NK-92 (cell line): ENCODE measurements around the gene ARL13B.
"Not testable (repeated sequence)": the region's sequence is repeated elsewhere in the genome, so short reads cannot be mapped to it uniquely, and the experiment has no call there.

Source experiments
- DNase-seq: peaks from one replicate; lab custom pipeline; 2025; ENCODE audit not compliant: unreplicated experiment; lab: John Stamatoyannopoulos, UW

ARL13B gene

DNA sequence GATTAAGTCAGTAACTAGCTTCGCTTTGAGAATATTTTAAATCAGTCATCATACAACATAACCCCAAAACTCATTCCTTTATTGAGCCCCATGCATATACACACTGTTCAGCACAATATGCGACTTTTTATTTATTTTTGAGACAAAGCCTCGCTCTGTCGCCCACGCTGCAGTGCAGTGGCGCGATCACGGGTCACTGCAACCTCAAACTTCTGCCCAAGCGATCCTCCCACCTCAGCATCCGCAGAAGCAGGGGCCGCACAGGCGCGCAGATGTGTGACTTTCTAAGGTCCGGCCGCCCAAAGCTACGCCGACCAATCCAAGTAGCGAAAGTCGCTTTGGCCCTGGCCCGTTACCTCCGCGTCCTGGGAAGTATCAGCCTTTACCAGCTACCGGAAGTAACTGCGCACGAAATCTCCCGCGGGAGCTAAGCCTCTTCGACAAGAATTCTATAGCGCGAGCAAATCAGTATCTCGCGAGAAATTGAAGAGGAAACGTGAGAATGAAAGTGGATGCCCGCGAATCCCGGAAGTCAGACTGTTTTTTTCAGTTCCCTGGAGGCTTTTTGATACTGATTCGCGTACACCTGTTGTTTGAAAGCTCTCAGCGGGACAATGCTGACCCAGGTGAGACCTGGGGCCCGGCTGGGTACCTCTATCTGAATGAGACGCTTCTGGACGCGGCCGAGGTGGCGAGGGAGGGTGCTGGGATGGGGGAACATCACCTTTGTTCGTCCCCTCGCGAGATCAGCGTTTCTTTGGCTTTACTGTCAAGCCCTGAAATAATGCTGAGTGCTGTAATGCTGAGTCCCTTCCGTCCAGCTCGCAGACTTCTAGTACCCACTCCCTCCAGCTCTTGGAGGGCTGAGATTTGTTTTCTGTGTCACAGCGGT, 82.8 kb downstream of the ARL13B start, which contains the start of the genes DHFR2 and NSUN3:
TSS of gene DHFR2 (minus strand) at position 404 of the 892 bp plus-strand sequence. CDS start 1,405 bp downstream, outside the sequence.
TSS of gene NSUN3 (plus strand) at position 549 of the 892 bp plus-strand sequence. CDS start at position 615, 66 bp downstream.
- peak; percentile 34 for DNase-seq

DNA sequence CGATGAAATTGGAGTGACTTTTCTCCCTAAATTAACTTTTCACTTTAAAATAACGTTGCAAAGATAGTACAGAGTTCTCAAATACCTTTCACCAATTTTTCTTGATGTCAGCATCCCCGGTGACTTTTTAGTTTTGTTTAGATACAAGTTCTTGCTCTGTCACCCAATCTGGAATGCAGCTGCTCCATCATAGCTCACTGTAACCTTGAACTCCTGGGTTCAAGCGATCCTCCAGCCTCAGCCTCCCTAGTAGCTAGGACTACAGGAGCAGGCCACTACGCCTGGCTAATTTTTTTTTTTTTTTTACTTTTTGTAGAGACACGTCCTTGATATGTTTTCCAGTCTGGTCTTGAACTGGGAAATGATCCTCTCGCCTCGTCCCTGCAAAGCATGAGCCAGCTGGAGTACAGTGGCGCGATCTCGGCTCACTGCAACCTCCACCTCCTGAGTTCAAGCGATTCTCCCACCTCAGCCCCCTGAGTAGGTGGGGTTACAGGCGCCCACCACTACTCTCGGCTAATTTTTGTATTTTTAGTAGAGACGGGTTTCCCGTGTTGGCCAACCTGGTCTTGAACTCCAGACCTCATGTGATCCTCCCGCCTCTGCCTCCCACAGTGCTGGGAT, 83.7 kb downstream of the ARL13B start:
- DNase-seq: no peak

GRCh38 chr3:94064243-94064860, 84.4 kb downstream of the ARL13B start:
- DNase-seq: no peak

GRCh38 chr3:94065122-94065521, 85.2 kb downstream of the ARL13B start:
- DNase-seq: no peak

- no peak for DNase-seq
Measured at GRCh38 chr3:94065819-94066480, 86.0 kb downstream of the ARL13B start.

- DNase-seq: no peak
Measured at GRCh38 chr3:94066506-94067500, 86.8 kb downstream of the ARL13B start.

DNA sequence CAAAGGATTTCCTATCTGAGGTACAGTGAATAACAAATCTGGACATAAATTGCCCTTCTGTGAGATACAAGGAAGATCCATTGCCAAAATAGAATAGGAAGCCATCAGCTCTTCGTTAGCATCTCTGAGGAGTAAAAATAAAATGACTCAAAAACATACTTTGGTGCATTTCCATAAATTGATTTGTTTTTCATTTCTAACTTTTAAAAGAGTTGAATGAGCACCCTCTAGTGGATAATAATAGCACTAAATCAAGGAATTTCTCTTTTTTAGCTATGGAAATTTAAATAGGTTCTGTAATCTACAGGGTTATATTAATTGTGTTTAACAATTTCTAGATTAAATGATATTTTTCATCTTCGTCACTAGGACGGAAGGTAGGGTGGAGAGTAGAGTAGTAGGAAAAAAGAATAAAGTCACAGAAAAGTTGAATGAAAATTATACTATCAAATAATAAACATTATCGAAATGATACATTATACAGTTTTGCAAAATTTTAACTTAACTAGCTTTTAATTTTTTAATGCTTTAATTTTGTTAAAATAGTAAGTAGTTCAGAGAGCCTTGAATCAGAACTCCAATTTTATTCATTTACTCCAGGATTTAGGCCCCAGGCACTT, 89.3 kb downstream of the ARL13B start:
- no peak for DNase-seq

GRCh38 chr3:94070341-94070911, 90.5 kb downstream of the ARL13B start:
- no peak for DNase-seq

DNA sequence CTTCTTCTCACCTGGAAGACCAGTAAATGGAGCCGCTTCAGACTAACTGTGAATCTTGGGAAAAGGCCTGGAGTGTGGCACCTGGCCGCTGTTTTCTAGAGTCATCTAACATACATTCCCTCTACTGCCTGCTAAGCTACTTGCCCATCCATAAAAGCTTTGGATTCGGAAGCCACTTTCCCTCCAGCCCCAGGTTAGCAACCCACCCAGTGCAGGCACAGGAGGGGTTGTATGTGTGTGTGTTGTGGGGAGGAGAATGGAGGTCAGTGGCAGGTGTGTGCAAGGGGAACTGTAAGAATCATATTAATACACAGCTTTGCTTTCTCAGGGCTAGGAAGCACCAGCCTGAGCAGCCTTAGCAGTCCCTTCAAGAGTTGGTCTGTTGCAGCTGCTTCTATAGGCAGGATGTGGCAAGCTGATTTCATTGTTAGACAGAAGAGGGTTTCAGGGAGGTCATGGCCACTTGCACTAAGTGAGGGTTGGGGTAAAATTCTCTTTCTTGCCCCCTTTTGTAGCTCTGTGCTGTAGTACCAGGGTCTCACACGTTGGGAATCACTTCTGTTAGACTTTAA, 91.8 kb downstream of the ARL13B start:
- no peak for DNase-seq

- DNase-seq: no peak
Measured at GRCh38 chr3:94076055-94076454, 96.1 kb downstream of the ARL13B start.

GRCh38 chr3:94080552-94080951, 100.6 kb downstream of the ARL13B start:
- not testable (repeated sequence) for DNase-seq

- DNase-seq: no peak
Measured at GRCh38 chr3:94081884-94082283, 101.9 kb downstream of the ARL13B start.

DNA sequence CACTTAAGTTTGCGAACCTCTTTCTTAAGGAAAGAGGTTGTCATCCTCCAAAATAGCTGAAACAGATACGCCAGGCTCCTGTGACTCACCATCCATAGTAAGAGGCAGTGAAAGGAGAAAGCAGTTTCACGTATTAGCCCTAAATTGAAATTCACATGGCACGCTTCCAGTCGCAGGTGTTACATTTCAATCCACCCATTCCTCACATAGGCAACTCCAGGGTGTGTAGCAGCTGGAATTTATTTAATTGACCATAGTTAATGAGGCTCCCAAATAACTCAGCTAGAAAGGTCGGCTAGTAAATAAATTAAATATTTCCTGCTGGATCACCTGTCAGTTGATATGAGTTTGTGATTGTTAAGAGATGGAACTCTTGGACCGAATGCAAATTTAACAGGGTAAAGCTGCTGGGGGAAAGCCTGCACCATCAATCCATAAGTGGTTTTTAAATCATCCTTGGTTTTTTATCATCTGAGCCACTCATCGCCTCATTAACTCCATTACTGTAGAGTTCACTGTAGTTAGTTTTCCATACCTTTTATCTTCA, 102.5 kb downstream of the ARL13B start:
- no peak for DNase-seq

- DNase-seq: no peak
Measured at GRCh38 chr3:94083261-94083660, 103.3 kb downstream of the ARL13B start.

DNA sequence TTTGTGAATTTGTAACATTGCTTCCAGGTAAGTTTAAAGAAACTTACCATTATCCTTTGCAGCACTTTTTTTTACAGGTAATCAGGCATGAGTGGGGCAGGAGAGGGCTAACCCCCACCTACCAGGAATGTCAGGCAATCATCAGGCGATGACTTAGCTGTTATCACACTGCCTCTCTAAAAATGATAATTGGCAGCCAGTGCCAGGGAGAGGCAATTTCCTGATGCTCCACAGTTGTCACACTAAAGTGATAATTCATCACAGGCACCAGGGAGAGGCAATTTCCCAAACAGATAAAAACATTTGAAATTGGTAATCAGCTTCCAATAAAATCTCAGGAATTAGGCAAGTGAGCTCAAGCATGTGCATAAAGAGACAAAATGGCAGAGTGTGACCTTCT, 109.2 kb downstream of the ARL13B start:
- DNase-seq: no peak

GRCh38 chr3:94092086-94092485, 112.1 kb downstream of the ARL13B start:
- no peak for DNase-seq

DNA sequence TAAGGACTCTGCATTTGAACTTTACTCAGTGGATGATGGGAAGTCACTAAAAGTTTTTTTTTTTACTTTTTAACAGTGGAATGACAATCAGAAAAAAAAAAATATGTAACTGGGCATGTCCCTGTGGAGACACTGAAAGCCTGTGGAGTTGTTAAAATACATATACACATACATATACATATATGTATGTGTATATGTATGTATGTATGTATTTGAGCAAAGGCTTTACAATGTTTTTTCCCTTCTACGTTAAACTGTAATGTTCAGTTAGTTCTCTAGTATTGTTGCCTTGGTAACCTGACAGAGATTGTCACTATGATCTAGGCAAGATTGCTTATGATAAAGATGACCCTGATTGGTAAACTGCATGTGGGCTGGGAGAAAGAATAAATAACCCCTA, 113.2 kb downstream of the ARL13B start:
- no peak for DNase-seq

DNA sequence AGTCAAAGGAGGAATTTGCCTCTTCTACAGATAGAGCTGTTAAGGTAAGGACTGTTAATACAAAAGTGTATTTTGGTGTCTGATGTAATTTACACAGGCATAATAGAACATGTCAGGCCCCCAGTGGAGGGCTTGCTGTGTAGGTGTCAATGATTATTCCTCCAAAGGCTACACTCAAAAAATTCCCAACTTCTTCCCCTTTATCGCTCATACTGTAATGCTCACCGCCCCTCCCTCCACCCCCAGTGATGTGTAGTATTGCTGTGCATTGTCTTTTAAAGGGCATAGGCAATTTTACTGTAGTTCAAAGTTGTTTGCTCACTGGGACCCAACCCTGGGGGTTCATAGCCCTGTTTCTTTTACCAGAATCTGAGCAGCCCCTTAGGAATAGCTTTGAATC, 115.2 kb downstream of the ARL13B start:
- DNase-seq: no peak

GRCh38 chr3:94098452-94098851, 118.5 kb downstream of the ARL13B start:
- no peak for DNase-seq
